ENCODE results near the gene SLC2A9. TPM values are rescaled to one million over a fixed set of nuclear protein-coding genes. Genes with fewer than 3 reads are reported as not detected.

The SLC2A9 gene
- total RNA-seq, 2 experiments from 2014 or later, result not detected

GRCh38 chr4:10029403-10029802, 8.1 kb upstream of the SLC2A9 start:
- TF ChIP-seq EZH2phosphoT487 (IDR thresholded peaks at IDR 0.05; ENCODE audit: borderline replicate concordance, low read depth, low read length), result no peak
- TF ChIP-seq, protein P1, sequence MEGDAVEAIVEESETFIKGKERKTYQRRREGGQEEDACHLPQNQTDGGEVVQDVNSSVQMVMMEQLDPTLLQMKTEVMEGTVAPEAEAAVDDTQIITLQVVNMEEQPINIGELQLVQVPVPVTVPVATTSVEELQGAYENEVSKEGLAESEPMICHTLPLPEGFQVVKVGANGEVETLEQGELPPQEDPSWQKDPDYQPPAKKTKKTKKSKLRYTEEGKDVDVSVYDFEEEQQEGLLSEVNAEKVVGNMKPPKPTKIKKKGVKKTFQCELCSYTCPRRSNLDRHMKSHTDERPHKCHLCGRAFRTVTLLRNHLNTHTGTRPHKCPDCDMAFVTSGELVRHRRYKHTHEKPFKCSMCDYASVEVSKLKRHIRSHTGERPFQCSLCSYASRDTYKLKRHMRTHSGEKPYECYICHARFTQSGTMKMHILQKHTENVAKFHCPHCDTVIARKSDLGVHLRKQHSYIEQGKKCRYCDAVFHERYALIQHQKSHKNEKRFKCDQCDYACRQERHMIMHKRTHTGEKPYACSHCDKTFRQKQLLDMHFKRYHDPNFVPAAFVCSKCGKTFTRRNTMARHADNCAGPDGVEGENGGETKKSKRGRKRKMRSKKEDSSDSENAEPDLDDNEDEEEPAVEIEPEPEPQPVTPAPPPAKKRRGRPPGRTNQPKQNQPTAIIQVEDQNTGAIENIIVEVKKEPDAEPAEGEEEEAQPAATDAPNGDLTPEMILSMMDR (conservative IDR thresholded peaks at IDR 0.05; ENCODE audit: low read length), result no peak
- Histone ChIP-seq H2AFZ (ENCODE audit: low read length) (no peak overlapping the region), H3K9me2 (ENCODE audit: insufficient read depth, low read length) (no peaks in the 10 kb centered on the region), H3K4me1 (ENCODE audit: insufficient read depth, low read length, poor library complexity, severe bottlenecking) (no peaks in the 10 kb centered on the region), H3K9me3 (ENCODE audit: low read length) (no peaks in the 10 kb centered on the region), H3K27ac (ENCODE audit: low read depth, low read length, poor library complexity, severe bottlenecking) (no peak overlapping the region), H4K20me1 (ENCODE audit: insufficient read depth, low read length) (no peaks in the 10 kb centered on the region), H3K79me2 (ENCODE audit: insufficient read depth, low read depth, low read length) (no peaks in the 10 kb centered on the region), H3K36me3 (ENCODE audit: insufficient read depth, low read length) (no peaks in the 10 kb centered on the region), H3K4me2 (ENCODE audit: low read length) (no peak overlapping the region), H3K4me3 (ENCODE audit: low read depth, low read length, poor library complexity, severe bottlenecking) (no peak overlapping the region)
- POLR2A ChIA-PET, result no interaction called here
- CTCF ChIA-PET (ENCODE audit: unreplicated experiment), result no interaction called here
- no peak for DNase-seq (ENCODE audit: low spot score)
- intact Hi-C loops (cut with micrococcal nuclease; ENCODE audit: unreplicated experiment), result no loop called here
- BruUV-seq (replicated peaks), result no TSS peak

DNA sequence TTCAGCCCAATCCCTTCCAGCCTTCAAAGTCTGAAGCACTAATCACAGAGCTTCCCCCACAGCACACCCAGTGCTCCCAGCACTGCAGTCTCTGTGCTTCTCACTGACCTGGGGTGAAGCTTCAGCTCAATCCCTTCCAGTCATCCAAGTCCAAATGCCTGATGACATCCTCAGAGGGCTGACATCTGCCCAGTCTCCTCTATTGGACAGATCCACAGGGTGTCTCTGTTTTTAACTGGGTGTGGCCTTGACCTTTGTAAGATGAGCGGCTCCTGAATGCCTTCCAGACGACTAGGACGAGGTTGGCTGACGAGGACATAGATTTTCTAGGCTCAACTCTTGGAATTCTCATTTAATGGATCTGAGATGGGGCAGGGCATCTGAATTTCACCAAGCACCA, 7.6 kb upstream of the SLC2A9 start:
- H3K9me3 ChIP-seq (ENCODE audit: low read length), result no peaks in the 10 kb centered on the region
- no peaks in the 10 kb centered on the region for H3K9me2 ChIP-seq (ENCODE audit: insufficient read depth, low read length)
- H3K4me1 ChIP-seq (ENCODE audit: insufficient read depth, low read length, poor library complexity, severe bottlenecking), result no peaks in the 10 kb centered on the region
- H3K4me3 ChIP-seq (ENCODE audit: low read depth, low read length, poor library complexity, severe bottlenecking), result no peak overlapping the region
- no peaks in the 10 kb centered on the region for H3K79me2 ChIP-seq (ENCODE audit: insufficient read depth, low read depth, low read length)
- intact Hi-C loops (cut with micrococcal nuclease; ENCODE audit: unreplicated experiment), result no loop called here
- TF ChIP-seq, protein P1 (conservative IDR thresholded peaks at IDR 0.05; ENCODE audit: low read length), result no peak
- H4K20me1 ChIP-seq (ENCODE audit: insufficient read depth, low read length), result no peaks in the 10 kb centered on the region
- BruUV-seq (replicated peaks), result no TSS peak
- H3K4me2 ChIP-seq (ENCODE audit: low read length), result no peak overlapping the region
- no peak overlapping the region for H2AFZ ChIP-seq (ENCODE audit: low read length)
- CTCF ChIA-PET (ENCODE audit: unreplicated experiment), result no interaction called here
- DNase-seq (ENCODE audit: low spot score), result no peak
- POLR2A ChIA-PET, result no interaction called here
- H3K36me3 ChIP-seq (ENCODE audit: insufficient read depth, low read length), result no peaks in the 10 kb centered on the region
- H3K27ac ChIP-seq (ENCODE audit: low read depth, low read length, poor library complexity, severe bottlenecking), result no peak overlapping the region

GRCh38 chr4:10026485-10026884, 5.2 kb upstream of the SLC2A9 start:
- CTCF ChIA-PET (ENCODE audit: unreplicated experiment), result no interaction called here
- Histone ChIP-seq H3K4me2 (ENCODE audit: low read length) (no peak overlapping the region), H3K9me3 (ENCODE audit: low read length) (no peaks in the 10 kb centered on the region), H4K20me1 (ENCODE audit: insufficient read depth, low read length) (no peaks in the 10 kb centered on the region), H2AFZ (ENCODE audit: low read length) (no peak overlapping the region), H3K36me3 (ENCODE audit: insufficient read depth, low read length) (no peaks in the 10 kb centered on the region), H3K9me2 (ENCODE audit: insufficient read depth, low read length) (no peaks in the 10 kb centered on the region), H3K4me1 (ENCODE audit: insufficient read depth, low read length, poor library complexity, severe bottlenecking) (no peaks in the 10 kb centered on the region), H3K27ac (ENCODE audit: low read depth, low read length, poor library complexity, severe bottlenecking) (no peak overlapping the region), H3K79me2 (ENCODE audit: insufficient read depth, low read depth, low read length) (no peaks in the 10 kb centered on the region), H3K4me3 (ENCODE audit: low read depth, low read length, poor library complexity, severe bottlenecking) (no peak overlapping the region)
- intact Hi-C loops (cut with micrococcal nuclease; ENCODE audit: unreplicated experiment), result no loop called here
- no peak for DNase-seq (ENCODE audit: low spot score)
- POLR2A ChIA-PET, result no interaction called here
- BruUV-seq (replicated peaks), result no TSS peak
- TF ChIP-seq EZH2phosphoT487 (IDR thresholded peaks at IDR 0.05; ENCODE audit: borderline replicate concordance, low read depth, low read length), result no peak

Measured in OCI-LY7 (cell line).